Measurements from ENCODE around the gene BCAT1.

BCAT1 gene

DNA sequence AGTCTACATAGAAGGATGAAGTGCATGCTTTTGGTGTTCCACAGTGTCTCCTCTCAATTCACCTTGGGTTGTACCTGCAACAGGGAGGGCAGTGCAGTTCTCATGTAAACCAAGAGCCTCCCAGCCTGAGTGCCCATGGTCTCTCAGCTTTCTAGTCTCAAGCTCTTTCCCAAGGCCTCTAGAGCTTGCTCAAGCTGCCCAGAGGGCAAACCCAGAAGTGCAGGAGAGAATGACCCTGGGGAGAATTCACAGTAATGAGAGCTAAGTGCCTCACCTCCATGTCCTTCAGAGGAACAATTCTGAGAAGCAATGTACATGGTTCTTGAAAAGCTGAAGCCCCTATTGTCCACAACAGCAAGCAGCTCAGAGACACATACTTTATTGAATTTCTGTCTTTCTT, 180.5 kb downstream of the BCAT1 start:
- H3K4me3 ChIP-seq (replicated peaks; ENCODE audit: low read depth, low read length) = no peak overlapping the region
- DNase-seq (ENCODE audit: extremely low read depth, low read depth) = no peak
- TF ChIP-seq, protein P1, sequence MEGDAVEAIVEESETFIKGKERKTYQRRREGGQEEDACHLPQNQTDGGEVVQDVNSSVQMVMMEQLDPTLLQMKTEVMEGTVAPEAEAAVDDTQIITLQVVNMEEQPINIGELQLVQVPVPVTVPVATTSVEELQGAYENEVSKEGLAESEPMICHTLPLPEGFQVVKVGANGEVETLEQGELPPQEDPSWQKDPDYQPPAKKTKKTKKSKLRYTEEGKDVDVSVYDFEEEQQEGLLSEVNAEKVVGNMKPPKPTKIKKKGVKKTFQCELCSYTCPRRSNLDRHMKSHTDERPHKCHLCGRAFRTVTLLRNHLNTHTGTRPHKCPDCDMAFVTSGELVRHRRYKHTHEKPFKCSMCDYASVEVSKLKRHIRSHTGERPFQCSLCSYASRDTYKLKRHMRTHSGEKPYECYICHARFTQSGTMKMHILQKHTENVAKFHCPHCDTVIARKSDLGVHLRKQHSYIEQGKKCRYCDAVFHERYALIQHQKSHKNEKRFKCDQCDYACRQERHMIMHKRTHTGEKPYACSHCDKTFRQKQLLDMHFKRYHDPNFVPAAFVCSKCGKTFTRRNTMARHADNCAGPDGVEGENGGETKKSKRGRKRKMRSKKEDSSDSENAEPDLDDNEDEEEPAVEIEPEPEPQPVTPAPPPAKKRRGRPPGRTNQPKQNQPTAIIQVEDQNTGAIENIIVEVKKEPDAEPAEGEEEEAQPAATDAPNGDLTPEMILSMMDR (IDR thresholded peaks at IDR 0.05; ENCODE audit: low read depth, low read length, missing control alignments) = no peak

DNA sequence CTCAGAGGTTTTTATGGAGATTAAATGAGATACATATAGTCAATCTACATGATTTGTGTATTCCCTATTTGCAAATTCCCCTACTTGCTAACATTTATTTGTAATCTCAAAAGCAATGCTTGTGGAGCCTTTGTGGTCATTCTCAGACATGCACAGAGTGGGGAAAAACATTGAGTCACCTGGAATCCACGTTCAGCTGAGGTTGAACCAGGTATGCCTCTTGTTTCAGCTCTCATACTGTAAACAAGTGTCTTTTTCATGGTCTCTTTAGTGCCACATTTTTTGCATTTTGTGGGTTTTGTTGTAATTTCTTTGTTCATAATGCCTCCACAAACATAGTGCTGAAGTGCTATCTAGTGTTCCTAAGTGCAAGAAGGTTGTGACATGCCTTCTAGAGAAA, 181.9 kb downstream of the BCAT1 start:
- TF ChIP-seq, protein P1 (IDR thresholded peaks at IDR 0.05; ENCODE audit: low read depth, low read length, missing control alignments) = no peak
- DNase-seq (ENCODE audit: extremely low read depth, low read depth) = no peak
- H3K4me3 ChIP-seq (replicated peaks; ENCODE audit: low read depth, low read length) = no peak overlapping the region

DNA sequence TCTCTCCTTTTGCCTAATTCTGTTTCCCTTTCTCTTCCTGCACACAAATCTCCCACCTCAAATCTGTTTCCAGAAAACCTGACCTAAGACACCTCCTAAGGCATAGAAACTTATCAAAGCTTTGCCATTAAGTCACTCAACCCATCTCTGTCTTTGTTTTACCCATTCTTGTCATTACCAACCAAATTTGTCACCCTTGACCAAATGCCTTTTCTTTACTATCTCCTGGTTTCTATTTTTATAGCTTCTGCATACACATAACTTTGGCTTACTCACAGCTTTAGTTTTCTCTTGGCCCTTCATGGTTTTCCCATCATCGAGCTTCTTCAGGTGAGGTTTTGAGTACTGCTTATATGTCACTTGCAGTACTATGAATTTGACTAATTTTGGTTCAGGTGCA, 184.2 kb downstream of the BCAT1 start:
- no peak for DNase-seq (ENCODE audit: extremely low read depth, low read depth)
- TF ChIP-seq, protein P1 (IDR thresholded peaks at IDR 0.05; ENCODE audit: low read depth, low read length, missing control alignments) = no peak
- no peak overlapping the region for H3K4me3 ChIP-seq (replicated peaks; ENCODE audit: low read depth, low read length)

DNA sequence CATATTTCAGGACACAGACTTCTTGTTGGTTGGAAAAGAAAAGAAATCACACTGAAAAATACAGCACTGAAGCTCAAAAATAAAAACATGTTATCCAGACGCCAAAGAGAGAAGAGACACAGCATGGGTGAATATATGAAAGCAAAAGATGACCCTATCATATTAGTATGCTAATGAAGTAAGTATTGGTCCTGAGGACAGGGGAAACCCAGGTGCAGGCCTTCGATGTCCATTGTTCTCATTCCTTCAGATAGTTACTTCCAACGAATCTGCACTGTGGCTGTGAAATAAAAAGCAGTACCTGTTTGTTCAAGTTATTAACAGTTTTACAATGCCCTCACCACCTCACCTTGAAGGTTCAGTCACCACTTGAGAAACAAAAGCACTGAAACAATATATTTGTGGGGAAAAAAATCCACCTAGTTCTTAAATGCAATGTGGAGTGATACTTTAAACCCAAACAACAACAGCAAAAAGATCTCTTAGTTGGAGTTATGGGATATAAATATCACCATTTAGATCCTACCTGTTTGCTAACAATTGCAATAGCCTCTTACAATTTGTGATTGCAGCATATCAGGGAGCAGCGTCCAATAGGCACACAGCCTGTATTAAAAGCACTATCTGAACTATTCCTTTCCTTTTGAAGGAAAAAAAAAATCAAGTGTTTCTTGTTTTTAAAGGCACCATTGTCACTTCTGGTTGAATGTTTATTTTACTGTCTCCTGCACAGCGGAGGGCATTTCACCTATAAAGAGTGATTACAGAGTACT, 188.1 kb downstream of the BCAT1 start:
- DNase-seq (ENCODE audit: extremely low read depth, low read depth) = no peak
- TF ChIP-seq, protein P1 (IDR thresholded peaks at IDR 0.05; ENCODE audit: low read depth, low read length, missing control alignments) = no peak
- no peak overlapping the region for H3K4me3 ChIP-seq (replicated peaks; ENCODE audit: low read depth, low read length)

DNA sequence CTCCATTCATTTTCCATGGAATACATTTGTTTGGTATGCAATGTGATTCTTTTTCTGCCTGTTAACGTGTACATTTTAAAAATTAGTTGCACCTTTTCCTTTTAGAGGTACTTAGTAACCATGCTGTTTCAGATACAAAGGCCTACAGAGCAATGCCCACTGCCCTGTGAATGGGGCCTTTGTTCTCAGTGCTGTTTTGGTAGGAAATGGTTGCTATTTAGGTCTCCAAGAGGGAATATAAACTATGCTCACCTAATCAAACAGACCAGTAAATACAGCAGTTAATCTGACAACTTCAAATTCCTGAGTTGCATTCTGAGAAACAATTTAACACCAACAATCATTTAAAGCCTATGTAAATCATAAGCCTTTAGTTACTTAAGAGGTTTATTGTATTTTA, 188.7 kb downstream of the BCAT1 start:
- TF ChIP-seq, protein P1 (IDR thresholded peaks at IDR 0.05; ENCODE audit: low read depth, low read length, missing control alignments) = no peak
- no peak overlapping the region for H3K4me3 ChIP-seq (replicated peaks; ENCODE audit: low read depth, low read length)
- DNase-seq (ENCODE audit: extremely low read depth, low read depth) = no peak
